ENCODE measurements around the gene CD300H.

The CD300H gene

GRCh38 chr17:74529243-74529642 is 38.1 kb downstream of the CD300H start:
- DNase-seq (ENCODE audit: low spot score): no peak
- TF ChIP-seq, protein P1, sequence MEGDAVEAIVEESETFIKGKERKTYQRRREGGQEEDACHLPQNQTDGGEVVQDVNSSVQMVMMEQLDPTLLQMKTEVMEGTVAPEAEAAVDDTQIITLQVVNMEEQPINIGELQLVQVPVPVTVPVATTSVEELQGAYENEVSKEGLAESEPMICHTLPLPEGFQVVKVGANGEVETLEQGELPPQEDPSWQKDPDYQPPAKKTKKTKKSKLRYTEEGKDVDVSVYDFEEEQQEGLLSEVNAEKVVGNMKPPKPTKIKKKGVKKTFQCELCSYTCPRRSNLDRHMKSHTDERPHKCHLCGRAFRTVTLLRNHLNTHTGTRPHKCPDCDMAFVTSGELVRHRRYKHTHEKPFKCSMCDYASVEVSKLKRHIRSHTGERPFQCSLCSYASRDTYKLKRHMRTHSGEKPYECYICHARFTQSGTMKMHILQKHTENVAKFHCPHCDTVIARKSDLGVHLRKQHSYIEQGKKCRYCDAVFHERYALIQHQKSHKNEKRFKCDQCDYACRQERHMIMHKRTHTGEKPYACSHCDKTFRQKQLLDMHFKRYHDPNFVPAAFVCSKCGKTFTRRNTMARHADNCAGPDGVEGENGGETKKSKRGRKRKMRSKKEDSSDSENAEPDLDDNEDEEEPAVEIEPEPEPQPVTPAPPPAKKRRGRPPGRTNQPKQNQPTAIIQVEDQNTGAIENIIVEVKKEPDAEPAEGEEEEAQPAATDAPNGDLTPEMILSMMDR (IDR thresholded peaks at IDR 0.05; ENCODE audit: borderline replicate concordance, control extremely low read depth, extremely low read depth, insufficient read depth, missing control alignments): no peak
- in situ Hi-C loops (cut with MboI; ENCODE audit: low sequenced_read_pairs, unreplicated experiment): no loop called here

DNA sequence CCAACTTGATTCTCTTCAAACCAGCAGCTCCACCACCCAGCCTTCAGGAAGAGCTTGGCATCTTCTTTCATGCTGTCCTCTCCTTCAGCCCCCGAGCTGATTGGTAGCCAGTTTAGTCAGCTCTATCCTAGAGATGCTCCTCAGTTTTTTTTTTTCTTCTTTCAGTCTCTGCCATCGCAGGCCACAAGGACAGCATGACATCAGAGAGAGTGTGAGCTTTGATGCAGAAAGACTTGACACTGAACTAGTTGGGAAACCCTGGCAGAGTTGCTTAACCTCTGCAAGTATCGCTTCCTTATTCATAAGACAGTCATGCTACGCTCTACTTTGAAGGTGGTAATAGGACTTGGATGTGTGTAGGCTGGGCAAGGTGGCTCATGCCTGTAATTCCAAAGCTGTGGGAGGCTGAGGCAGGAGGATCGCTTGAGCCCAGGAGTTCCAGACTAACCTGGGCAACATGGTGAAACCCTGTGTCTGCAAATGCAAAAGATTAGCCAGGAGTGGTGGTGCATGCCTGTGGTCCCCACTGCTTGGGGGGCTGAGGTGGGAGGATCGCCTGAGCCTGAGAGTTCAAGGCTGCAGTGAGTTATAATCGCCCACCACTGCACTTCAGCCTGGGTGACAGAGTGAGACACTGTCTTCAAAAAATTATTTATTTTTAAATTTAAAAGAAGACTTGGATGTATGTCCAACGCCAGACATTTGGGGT is 38.7 kb downstream of the CD300H start:
- TF ChIP-seq, protein P1 (IDR thresholded peaks at IDR 0.05; ENCODE audit: borderline replicate concordance, control extremely low read depth, extremely low read depth, insufficient read depth, missing control alignments): no peak
- DNase-seq (ENCODE audit: low spot score): peak; percentile 73
- in situ Hi-C loops (cut with MboI; ENCODE audit: low sequenced_read_pairs, unreplicated experiment): no loop called here

- no peak for DNase-seq (ENCODE audit: low spot score)
- TF ChIP-seq, protein P1 (IDR thresholded peaks at IDR 0.05; ENCODE audit: borderline replicate concordance, control extremely low read depth, extremely low read depth, insufficient read depth, missing control alignments): no peak
- in situ Hi-C loops (cut with MboI; ENCODE audit: low sequenced_read_pairs, unreplicated experiment): no loop called here
Observed at GRCh38 chr17:74527756-74528155, 39.6 kb downstream of the CD300H start.

DNA sequence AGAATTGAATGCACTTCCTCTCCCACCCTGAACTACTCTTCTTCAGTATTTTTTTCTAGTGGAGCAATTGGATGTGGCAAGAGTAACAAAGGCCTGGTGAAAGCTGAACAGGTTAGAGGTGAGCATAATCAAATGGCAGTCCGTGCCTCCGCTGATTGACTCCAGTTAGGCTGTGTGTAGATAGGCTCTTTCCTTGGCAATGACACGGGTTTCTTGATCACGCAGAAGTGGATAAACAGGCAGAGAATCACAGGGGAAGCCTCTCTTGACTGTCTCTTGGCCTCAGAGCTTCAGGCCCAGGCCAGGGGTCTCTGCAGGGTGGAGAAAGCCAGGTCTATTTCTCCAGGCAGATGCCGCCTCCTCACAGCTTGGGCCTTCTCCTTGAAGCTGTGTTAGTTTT is 40.2 kb downstream of the CD300H start:
- no peak for DNase-seq (ENCODE audit: low spot score)
- in situ Hi-C loops (cut with MboI; ENCODE audit: low sequenced_read_pairs, unreplicated experiment): no loop called here
- TF ChIP-seq, protein P1 (IDR thresholded peaks at IDR 0.05; ENCODE audit: borderline replicate concordance, control extremely low read depth, extremely low read depth, insufficient read depth, missing control alignments): no peak

GRCh38 chr17:74526681-74527080 is 40.6 kb downstream of the CD300H start:
- no peak for DNase-seq (ENCODE audit: low spot score)
- TF ChIP-seq, protein P1 (IDR thresholded peaks at IDR 0.05; ENCODE audit: borderline replicate concordance, control extremely low read depth, extremely low read depth, insufficient read depth, missing control alignments): no peak
- in situ Hi-C loops (cut with MboI; ENCODE audit: low sequenced_read_pairs, unreplicated experiment): no loop called here

DNA sequence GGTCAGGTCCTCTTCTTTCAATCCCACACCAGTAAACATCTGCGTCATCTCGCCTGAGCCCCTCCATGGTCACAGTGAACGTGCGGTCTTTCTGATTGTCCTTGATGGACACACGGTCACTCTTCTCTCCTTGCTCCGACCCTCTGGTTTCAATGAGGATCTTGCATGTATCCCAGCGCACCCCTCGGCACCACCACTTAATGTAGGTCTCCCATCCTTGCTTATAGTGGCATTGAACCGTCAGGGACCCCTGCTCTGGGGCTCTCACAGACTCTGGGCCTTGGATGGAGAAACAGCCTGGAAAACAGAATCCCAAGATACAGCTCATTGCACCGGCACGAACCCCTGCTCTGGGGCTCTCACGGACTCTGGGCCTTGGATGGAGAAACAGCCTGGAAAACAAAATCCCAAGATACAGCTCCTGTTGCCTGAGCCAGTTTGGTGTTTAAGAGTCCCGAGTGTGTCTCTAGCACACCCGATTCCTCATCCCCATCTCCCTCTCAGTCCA is 41.5 kb downstream of the CD300H start:
- in situ Hi-C loops (cut with MboI; ENCODE audit: low sequenced_read_pairs, unreplicated experiment): no loop called here
- TF ChIP-seq, protein P1 (IDR thresholded peaks at IDR 0.05; ENCODE audit: borderline replicate concordance, control extremely low read depth, extremely low read depth, insufficient read depth, missing control alignments): no peak
- DNase-seq (ENCODE audit: low spot score): no peak
